HFFc6 (cell line): ENCODE data around the gene ZAP70. TPM values are rescaled to one million over a fixed set of nuclear protein-coding genes. Genes with fewer than 3 reads are reported as not detected.

Experiments
- DNase-seq: peaks from one replicate; pipeline ENCODE4 v3.0.0-alpha.2; 2018
- H3K27ac Mint-ChIP-seq: 2 replicates; pipeline ENCODE4 v1.8.0; 2020; ENCODE audit warnings: mild to moderate bottlenecking, mixed read lengths
- H3K27me3 Mint-ChIP-seq: 2 replicates; pipeline ENCODE4 v1.8.0; 2021; ENCODE audit warnings: mild to moderate bottlenecking, moderate library complexity, mixed read lengths; ENCODE audit not compliant: insufficient read depth
- H3K36me3 Mint-ChIP-seq: 2 replicates; pipeline ENCODE4 v1.8.0; 2021; ENCODE audit warnings: low read depth, mixed read lengths
- H3K4me1 Mint-ChIP-seq: 2 replicates; pipeline ENCODE4 v1.8.0; 2020; ENCODE audit warnings: low read depth, mixed read lengths
- H3K4me3 Mint-ChIP-seq: 2 replicates; pipeline ENCODE4 v1.8.0; 2020; ENCODE audit warnings: mild to moderate bottlenecking, moderate library complexity, mixed read lengths
- H3K9me3 Mint-ChIP-seq: 2 replicates; pipeline ENCODE4 v1.8.0; 2020; ENCODE audit warnings: mild to moderate bottlenecking, mixed read lengths
- total RNA-seq, 6 experiments: library from RNA; stranded (reverse); fragmentation: NEBNext Ultra II Directional; extraction: Animal tissue kit (Norgen Biotek cat#: 25700); gene quantifications; 2 replicates in 1 of 6; 3 replicates in 5 of 6; pipeline ENCODE4 v1.2.3, GENCODE V29; 2021
- TF ChIP-seq, protein P1 (sequence below): fragments of 200-600 bp; sonication (generic); IDR thresholded peaks from 2 replicates; pipeline ENCODE4 v1.5.0; 2021; ENCODE audit warnings: antibody characterized with exemption, mild to moderate bottlenecking

ZAP70 gene
- total RNA-seq, 6 experiments from 2014 or later, result not detected

DNA sequence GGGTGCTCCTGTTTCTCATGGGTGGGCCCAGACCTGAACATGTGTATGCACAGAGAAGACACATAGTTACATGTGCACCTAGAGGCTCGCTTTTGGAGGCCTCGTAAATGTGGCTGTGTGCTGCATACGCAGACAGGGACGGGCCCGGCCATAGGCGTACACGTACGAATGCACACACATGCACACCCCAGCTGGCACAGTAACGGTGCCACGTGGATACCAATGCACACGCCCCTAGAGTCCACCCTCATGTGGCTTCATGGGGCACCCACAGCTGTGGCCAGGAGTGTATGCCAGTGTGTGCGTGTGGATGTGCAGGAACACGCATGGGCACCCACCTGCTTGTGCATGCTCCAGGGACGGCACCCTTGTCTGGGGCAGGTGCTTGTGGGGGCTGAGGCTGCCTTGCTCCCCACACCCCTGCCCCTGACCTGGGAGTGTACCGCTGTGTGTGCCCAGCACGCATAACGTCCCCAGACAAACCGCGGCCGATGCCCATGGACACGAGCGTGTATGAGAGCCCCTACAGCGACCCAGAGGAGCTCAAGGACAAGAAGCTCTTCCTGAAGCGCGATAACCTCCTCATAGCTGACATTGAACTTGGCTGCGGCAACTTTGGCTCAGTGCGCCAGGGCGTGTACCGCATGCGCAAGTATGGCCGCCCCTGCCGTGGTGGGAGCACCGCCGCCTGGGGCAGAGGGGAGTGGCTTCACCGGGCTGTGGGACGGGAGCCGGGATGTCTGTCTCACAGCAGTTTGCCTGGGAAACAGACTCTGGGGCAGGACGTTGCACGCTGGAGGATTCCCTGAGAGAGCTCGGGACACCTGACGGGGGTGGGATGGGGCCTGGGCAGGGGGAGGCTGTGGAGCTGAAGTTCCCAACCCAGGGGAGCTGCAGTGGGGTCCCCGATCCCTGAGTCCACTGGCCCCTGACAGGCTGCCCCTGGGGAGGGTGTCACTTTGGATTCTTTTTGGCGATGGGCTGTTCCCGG lies 21.0 kb downstream of the ZAP70 start:
- TF ChIP-seq, protein P1, sequence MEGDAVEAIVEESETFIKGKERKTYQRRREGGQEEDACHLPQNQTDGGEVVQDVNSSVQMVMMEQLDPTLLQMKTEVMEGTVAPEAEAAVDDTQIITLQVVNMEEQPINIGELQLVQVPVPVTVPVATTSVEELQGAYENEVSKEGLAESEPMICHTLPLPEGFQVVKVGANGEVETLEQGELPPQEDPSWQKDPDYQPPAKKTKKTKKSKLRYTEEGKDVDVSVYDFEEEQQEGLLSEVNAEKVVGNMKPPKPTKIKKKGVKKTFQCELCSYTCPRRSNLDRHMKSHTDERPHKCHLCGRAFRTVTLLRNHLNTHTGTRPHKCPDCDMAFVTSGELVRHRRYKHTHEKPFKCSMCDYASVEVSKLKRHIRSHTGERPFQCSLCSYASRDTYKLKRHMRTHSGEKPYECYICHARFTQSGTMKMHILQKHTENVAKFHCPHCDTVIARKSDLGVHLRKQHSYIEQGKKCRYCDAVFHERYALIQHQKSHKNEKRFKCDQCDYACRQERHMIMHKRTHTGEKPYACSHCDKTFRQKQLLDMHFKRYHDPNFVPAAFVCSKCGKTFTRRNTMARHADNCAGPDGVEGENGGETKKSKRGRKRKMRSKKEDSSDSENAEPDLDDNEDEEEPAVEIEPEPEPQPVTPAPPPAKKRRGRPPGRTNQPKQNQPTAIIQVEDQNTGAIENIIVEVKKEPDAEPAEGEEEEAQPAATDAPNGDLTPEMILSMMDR, result no peak
- H3K27ac Mint-ChIP-seq, result no peak overlapping the region
- DNase-seq, result no peak
- H3K4me3 Mint-ChIP-seq, result no peak overlapping the region
- H3K4me1 Mint-ChIP-seq, result no peaks in the 10 kb centered on the region
- H3K27me3 Mint-ChIP-seq, result peaks cover 10% of the 10 kb centered on the region
- H3K36me3 Mint-ChIP-seq, result peaks cover 11% of the 10 kb centered on the region; the same call in 1 of the 2 replicates
- H3K9me3 Mint-ChIP-seq, result peaks cover 17% of the 10 kb centered on the region

DNA sequence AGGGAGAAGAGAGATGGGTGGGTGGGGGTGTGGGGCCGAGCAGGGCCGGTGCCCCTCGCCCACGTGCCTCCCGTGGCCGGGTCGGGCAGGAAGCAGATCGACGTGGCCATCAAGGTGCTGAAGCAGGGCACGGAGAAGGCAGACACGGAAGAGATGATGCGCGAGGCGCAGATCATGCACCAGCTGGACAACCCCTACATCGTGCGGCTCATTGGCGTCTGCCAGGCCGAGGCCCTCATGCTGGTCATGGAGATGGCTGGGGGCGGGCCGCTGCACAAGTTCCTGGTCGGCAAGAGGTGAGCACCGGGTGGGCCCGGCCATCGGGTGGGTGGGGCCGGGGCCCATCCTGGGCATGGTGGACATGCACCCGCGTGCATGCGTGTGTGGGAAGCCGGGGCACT lies 21.8 kb downstream of the ZAP70 start:
- no peak overlapping the region for H3K27ac Mint-ChIP-seq
- TF ChIP-seq, protein P1, result no peak
- no peak overlapping the region for H3K4me3 Mint-ChIP-seq
- H3K9me3 Mint-ChIP-seq, result peaks cover 11% of the 10 kb centered on the region
- H3K27me3 Mint-ChIP-seq, result peaks cover 10% of the 10 kb centered on the region
- no peak for DNase-seq
- H3K4me1 Mint-ChIP-seq, result no peaks in the 10 kb centered on the region
- peaks cover 9% of the 10 kb centered on the region; the same call in 1 of the 2 replicates for H3K36me3 Mint-ChIP-seq

DNA sequence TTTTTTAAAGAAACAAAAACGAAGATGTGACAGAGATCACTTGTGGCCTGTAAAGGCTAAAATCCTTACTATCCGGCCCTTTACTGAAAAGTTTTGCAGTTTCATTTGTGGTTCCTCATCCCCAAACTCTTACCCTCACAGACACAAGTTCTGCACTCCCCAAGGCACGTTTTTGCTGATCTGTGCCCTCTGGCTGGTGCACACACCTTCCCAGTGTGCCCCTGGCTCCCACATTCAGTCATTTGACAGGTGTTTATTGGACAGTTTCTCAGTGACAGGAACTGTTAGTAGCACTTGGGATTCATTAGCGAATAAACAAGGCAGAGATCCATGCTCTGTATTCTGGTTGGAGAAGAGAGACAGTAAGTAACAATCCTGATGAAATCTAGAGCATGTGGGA lies 22.8 kb downstream of the ZAP70 start:
- no peak for DNase-seq
- TF ChIP-seq, protein P1, result no peak
- peaks cover 5% of the 10 kb centered on the region; the same call in 1 of the 2 replicates for H3K36me3 Mint-ChIP-seq
- peaks cover 5% of the 10 kb centered on the region; the same call in 1 of the 2 replicates for H3K4me1 Mint-ChIP-seq
- no peak overlapping the region for H3K4me3 Mint-ChIP-seq
- no peak overlapping the region for H3K27ac Mint-ChIP-seq
- peaks cover 4% of the 10 kb centered on the region; the same call in 1 of the 2 replicates for H3K9me3 Mint-ChIP-seq
- peaks cover 14% of the 10 kb centered on the region for H3K27me3 Mint-ChIP-seq

DNA sequence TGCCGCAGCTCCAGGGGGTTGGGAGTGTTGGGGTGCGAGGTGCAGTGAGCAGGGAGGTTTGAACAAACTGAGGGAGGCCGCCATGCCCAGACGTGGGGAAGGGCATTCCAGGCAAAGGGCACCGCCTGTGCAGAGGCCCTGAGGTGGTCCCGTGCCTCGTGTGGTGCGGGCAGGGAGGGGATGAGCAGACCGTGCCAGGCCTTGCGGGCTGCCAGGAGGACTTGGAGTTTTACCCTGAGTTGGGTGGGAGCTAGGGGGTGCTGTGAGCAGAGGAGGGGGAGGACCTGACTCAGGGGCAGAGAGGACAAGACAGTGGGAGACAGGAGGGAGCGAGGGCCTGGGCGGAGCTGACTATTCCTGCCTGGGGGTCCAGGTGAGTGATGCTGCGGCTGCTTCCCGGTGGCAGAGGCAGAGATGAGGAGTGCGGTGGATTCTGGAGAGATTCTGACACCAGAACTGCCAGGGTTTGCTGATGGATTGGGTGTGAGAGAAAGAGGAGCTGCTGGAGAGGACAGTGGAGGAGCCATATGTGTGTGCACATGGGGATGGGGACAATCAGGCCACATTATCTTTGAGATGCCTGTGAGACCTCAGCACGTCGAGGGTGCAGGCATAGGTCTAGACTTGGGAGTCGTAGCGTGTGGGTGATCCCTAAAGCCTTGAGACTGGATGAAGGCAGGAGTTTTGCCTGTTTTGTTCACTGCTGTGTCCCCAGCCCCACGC lies 23.4 kb downstream of the ZAP70 start:
- TF ChIP-seq, protein P1, result no peak
- H3K4me1 Mint-ChIP-seq, result peaks cover 7% of the 10 kb centered on the region
- no peaks in the 10 kb centered on the region for H3K36me3 Mint-ChIP-seq
- H3K4me3 Mint-ChIP-seq, result no peak overlapping the region
- H3K27ac Mint-ChIP-seq, result no peak overlapping the region
- DNase-seq, result no peak
- peaks cover 14% of the 10 kb centered on the region for H3K27me3 Mint-ChIP-seq
- H3K9me3 Mint-ChIP-seq, result no peaks in the 10 kb centered on the region

DNA sequence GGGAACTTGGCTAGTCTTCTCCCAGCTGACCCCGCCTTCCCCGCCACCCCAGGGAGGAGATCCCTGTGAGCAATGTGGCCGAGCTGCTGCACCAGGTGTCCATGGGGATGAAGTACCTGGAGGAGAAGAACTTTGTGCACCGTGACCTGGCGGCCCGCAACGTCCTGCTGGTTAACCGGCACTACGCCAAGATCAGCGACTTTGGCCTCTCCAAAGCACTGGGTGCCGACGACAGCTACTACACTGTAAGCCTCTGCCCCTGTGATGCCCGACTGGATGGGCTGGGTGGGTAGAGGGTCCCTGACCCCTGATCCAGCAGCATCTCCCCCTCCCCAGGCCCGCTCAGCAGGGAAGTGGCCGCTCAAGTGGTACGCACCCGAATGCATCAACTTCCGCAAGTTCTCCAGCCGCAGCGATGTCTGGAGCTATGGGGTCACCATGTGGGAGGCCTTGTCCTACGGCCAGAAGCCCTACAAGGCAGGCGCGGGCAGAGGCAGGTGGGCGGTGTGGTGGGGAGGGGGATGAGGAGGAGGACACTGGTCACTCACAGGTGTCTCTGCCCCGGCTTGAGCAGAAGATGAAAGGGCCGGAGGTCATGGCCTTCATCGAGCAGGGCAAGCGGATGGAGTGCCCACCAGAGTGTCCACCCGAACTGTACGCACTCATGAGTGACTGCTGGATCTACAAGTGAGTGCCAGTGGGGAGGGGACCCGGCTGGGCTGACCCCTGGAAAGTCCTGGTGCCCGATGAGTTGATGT lies 24.2 kb downstream of the ZAP70 start:
- no peak for DNase-seq
- peaks cover 14% of the 10 kb centered on the region for H3K27me3 Mint-ChIP-seq
- H3K4me1 Mint-ChIP-seq, result peaks cover 16% of the 10 kb centered on the region
- no peak overlapping the region for H3K27ac Mint-ChIP-seq
- TF ChIP-seq, protein P1, result no peak
- H3K9me3 Mint-ChIP-seq, result no peaks in the 10 kb centered on the region
- H3K4me3 Mint-ChIP-seq, result no peak overlapping the region
- no peaks in the 10 kb centered on the region for H3K36me3 Mint-ChIP-seq
